Bronchial epithelial cell (primary cell): ENCODE results near the gene PSMB8. TPM values are rescaled to one million over a fixed set of nuclear protein-coding genes. Genes with fewer than 3 reads are reported as not detected.
"Not testable (repeated sequence)": the region's sequence is repeated elsewhere in the genome, so short reads cannot be mapped to it uniquely, and the experiment has no call there.

Source experiments
- DNase-seq: peaks from one replicate; pipeline ENCODE4 v3.0.0-alpha.2; 2010; ENCODE audit warnings: low read depth
- FAIRE-seq: peaks from 2 replicates; lab custom pipeline; 2011; peaks lifted over from hg19 to GRCh38; lab: Jason Lieb, UNC
- H3K27me3 ChIP-seq: 2 replicates; pipeline ENCODE4 v1.5.1; 2011; ENCODE audit warnings: low read length; ENCODE audit not compliant: control insufficient read depth, insufficient read depth
- H3K36me3 ChIP-seq: 2 replicates; pipeline ENCODE4 v1.5.1; 2011; ENCODE audit warnings: low read length; ENCODE audit not compliant: control insufficient read depth, insufficient read depth
- H3K4me3 ChIP-seq: 2 replicates; pipeline ENCODE4 v1.5.1; 2011; ENCODE audit warnings: mild to moderate bottlenecking, low read depth, low read length, control low read depth
- CTCF ChIP-seq: IDR thresholded peaks from 2 replicates; pipeline ENCODE4 v1.5.1; 2011; ENCODE audit warnings: mild to moderate bottlenecking, moderate library complexity, low read length, control low read depth, inconsistent platforms; ENCODE audit not compliant: insufficient read depth, severe bottlenecking
- total RNA-seq: library from RNA; depleted of rRNA; stranded (reverse); fragments of >200 nt; gene quantifications from 2 replicates; pipeline ENCODE4 v1.2.1, GENCODE V29; 2014

PSMB8 gene
- total RNA-seq, 1 donor from 2014 or later: 22.9 TPM

GRCh38 chr6:32809171-32809570, 34.7 kb downstream of the PSMB8 start:
- Histone ChIP-seq H3K4me3 (no peak overlapping the region), H3K27me3 (no peaks in the 10 kb centered on the region), H3K36me3 (no peaks in the 10 kb centered on the region)
- no peak for FAIRE-seq
- DNase-seq: no peak
- no peak for TF ChIP-seq CTCF

- no peaks in the 10 kb centered on the region for H3K27me3 ChIP-seq
- FAIRE-seq (no peak), DNase-seq (no peak)
- H3K36me3 ChIP-seq: no peaks in the 10 kb centered on the region
- TF ChIP-seq CTCF: no peak
- H3K4me3 ChIP-seq: no peak overlapping the region
Observed at GRCh38 chr6:32807020-32807580, 36.7 kb downstream of the PSMB8 start.

- not testable (repeated sequence) for FAIRE-seq
Observed at GRCh38 chr6:32805404-32805803, 38.4 kb downstream of the PSMB8 start.

GRCh38 chr6:32803416-32803815, 40.4 kb downstream of the PSMB8 start:
- H3K36me3 ChIP-seq: no peaks in the 10 kb centered on the region
- FAIRE-seq: no peak
- H3K27me3 ChIP-seq: no peaks in the 10 kb centered on the region
- H3K4me3 ChIP-seq: no peak overlapping the region
- no peak for TF ChIP-seq CTCF
- DNase-seq: no peak

More at GRCh38 chr6:32805404-32805803, 38.4 kb downstream of the PSMB8 start:
- H3K27me3 ChIP-seq, H3K36me3 ChIP-seq, DNase-seq, H3K4me3 ChIP-seq: not testable (repeated sequence)

GRCh38 chr6:32799740-32800139, 44.1 kb downstream of the PSMB8 start:
- Histone ChIP-seq H3K36me3 (no peaks in the 10 kb centered on the region), H3K4me3 (no peak overlapping the region), H3K27me3 (no peaks in the 10 kb centered on the region)
- FAIRE-seq: no peak
- no peak for TF ChIP-seq CTCF
- DNase-seq: no peak

- H3K36me3 ChIP-seq: no peaks in the 10 kb centered on the region
- H3K27me3 ChIP-seq: no peaks in the 10 kb centered on the region
- DNase-seq (no peak), FAIRE-seq (no peak)
- no peak for TF ChIP-seq CTCF
- no peak overlapping the region for H3K4me3 ChIP-seq
Observed at GRCh38 chr6:32799168-32799567, 44.7 kb downstream of the PSMB8 start.
